Bone marrow (tissue), 2 donors: ENCODE results near the gene MAP3K20.
"Not testable (repeated sequence)": the region's sequence is repeated elsewhere in the genome, so short reads cannot be mapped to it uniquely, and the experiment has no call there.

ENCODE experiments used
- DNase-seq, 2 donors: peaks; one replicate each; lab custom pipeline; 2025; lab: John Stamatoyannopoulos, UW

Gene MAP3K20

GRCh38 chr2:173075781-173076580 lies at the start of gene MAP3K20:
Gene MAP3K20 (plus strand): TSS chr2:173075846. CDS start chr2:173091032, 15,186 bp downstream.
- DNase-seq: peak; percentile 66 to 84

GRCh38 chr2:173026479-173026878 lies 49.2 kb upstream of the MAP3K20 start:
- DNase-seq: no peak

- peak; percentile 25 to 67 for DNase-seq
Observed at GRCh38 chr2:173027181-173028128, 48.2 kb upstream of the MAP3K20 start.

- DNase-seq: no peak
Observed at GRCh38 chr2:173028141-173028540, 47.5 kb upstream of the MAP3K20 start.

- DNase-seq: no peak
Observed at GRCh38 chr2:173028671-173029070, 47.0 kb upstream of the MAP3K20 start.

GRCh38 chr2:173030561-173031490 lies 44.8 kb upstream of the MAP3K20 start:
- no peak for DNase-seq

- DNase-seq: no peak
Observed at GRCh38 chr2:173032032-173032431, 43.6 kb upstream of the MAP3K20 start.

- no peak for DNase-seq
Observed at GRCh38 chr2:173033084-173033483, 42.6 kb upstream of the MAP3K20 start.

GRCh38 chr2:173034143-173034542 lies 41.5 kb upstream of the MAP3K20 start:
- DNase-seq: no peak

GRCh38 chr2:173037245-173038120 lies 38.2 kb upstream of the MAP3K20 start:
- DNase-seq: no peak

GRCh38 chr2:173038257-173038656 lies 37.4 kb upstream of the MAP3K20 start:
- not testable (repeated sequence) for DNase-seq

GRCh38 chr2:173040729-173041128 lies 34.9 kb upstream of the MAP3K20 start:
- no peak for DNase-seq

- DNase-seq: peak in 1 of 2 donors; percentile 51
Observed at GRCh38 chr2:173043476-173043875, 32.2 kb upstream of the MAP3K20 start.

- DNase-seq: no peak
Observed at GRCh38 chr2:173043897-173044519, 31.6 kb upstream of the MAP3K20 start.

GRCh38 chr2:173044686-173045085 lies 31.0 kb upstream of the MAP3K20 start:
- DNase-seq: no peak

GRCh38 chr2:173045181-173045580 lies 30.5 kb upstream of the MAP3K20 start:
- DNase-seq: no peak

- no peak for DNase-seq
Observed at GRCh38 chr2:173048522-173048896, 27.1 kb upstream of the MAP3K20 start.

GRCh38 chr2:173048897-173049661 lies 26.6 kb upstream of the MAP3K20 start:
- DNase-seq: peak; percentile 11 to 16

- DNase-seq: no peak
Observed at GRCh38 chr2:173049831-173050230, 25.8 kb upstream of the MAP3K20 start.
